ENCODE measurements around the gene YIPF2. TPM values are rescaled to one million over a fixed set of nuclear protein-coding genes. Genes with fewer than 3 reads are reported as not detected.
"Not testable (repeated sequence)": the region's sequence is repeated elsewhere in the genome, so short reads cannot be mapped to it uniquely, and the experiment has no call there.

The YIPF2 gene
- total RNA-seq, 2 experiments from 2014 or later, result 25.6 to 28.4 TPM

GRCh38 chr19:10882108-10882457 is 46.4 kb downstream of the YIPF2 start:
- CTCF ChIA-PET, result interaction anchor here (0.6 to 1.3 kb wide), 3 partner anchors 11 to 166 kb away, joined by 3 to 4 read pairs (median 3); partner anchors contain the start of gene CARM1
- no peaks in the 10 kb centered on the region for H3K27me3 Mint-ChIP-seq
- H3K9me3 Mint-ChIP-seq, result no peaks in the 10 kb centered on the region
- peaks cover 6% of the 10 kb centered on the region for H3K36me3 Mint-ChIP-seq
- no peak overlapping the region for H3K4me3 Mint-ChIP-seq
- DNase-seq, result no peak
- POLR2A ChIA-PET, result no interaction called here
- no peak overlapping the region for H3K27ac Mint-ChIP-seq
- intact Hi-C loops (cut with micrococcal nuclease), result no loop called here
- peaks cover 20% of the 10 kb centered on the region for H3K4me1 Mint-ChIP-seq (ENCODE audit: low read depth)

- no peaks in the 10 kb centered on the region for H3K27me3 Mint-ChIP-seq
- intact Hi-C loops (cut with micrococcal nuclease), result no loop called here
- no peak overlapping the region for H3K4me3 Mint-ChIP-seq
- H3K4me1 Mint-ChIP-seq (ENCODE audit: low read depth), result peaks cover 25% of the 10 kb centered on the region
- POLR2A ChIA-PET, result no interaction called here
- DNase-seq, result no peak
- peaks cover 6% of the 10 kb centered on the region for H3K36me3 Mint-ChIP-seq
- CTCF ChIA-PET, result interaction anchor here (0.6 to 1.3 kb wide), 6 partner anchors 10 to 166 kb away, joined by 3 to 4 read pairs (median 3); partner anchors contain the start of gene CARM1
- H3K27ac Mint-ChIP-seq, result no peak overlapping the region
- no peaks in the 10 kb centered on the region for H3K9me3 Mint-ChIP-seq
These were observed 46.9 kb downstream of the YIPF2 start for GRCh38 chr19:10881403-10882107.

GRCh38 chr19:10878253-10878652 is 50.2 kb downstream of the YIPF2 start:
- peaks cover 9% of the 10 kb centered on the region for H3K36me3 Mint-ChIP-seq
- DNase-seq, result no peak
- CTCF ChIA-PET, result interaction anchor here (1.3 to 2.7 kb wide), 3 partner anchors 14 to 58 kb away, joined by 3 to 16 read pairs (median 4); no protein-coding TSS in a partner anchor
- H3K27ac Mint-ChIP-seq, result peak overlapping the region; percentile 81
- peaks cover 30% of the 10 kb centered on the region for H3K4me1 Mint-ChIP-seq (ENCODE audit: low read depth)
- H3K27me3 Mint-ChIP-seq, result no peaks in the 10 kb centered on the region
- no peak overlapping the region for H3K4me3 Mint-ChIP-seq
- POLR2A ChIA-PET, result no interaction called here
- H3K9me3 Mint-ChIP-seq, result no peaks in the 10 kb centered on the region
- intact Hi-C loops (cut with micrococcal nuclease), result loop anchor here (2.0 kb wide), 1 partner anchor 51 kb away; the partner anchor contains the start of genes TIMM29 and YIPF2

- peak overlapping the region; percentile 81 for H3K27ac Mint-ChIP-seq
- intact Hi-C loops (cut with micrococcal nuclease), result loop anchor here (2.0 kb wide), 1 partner anchor 51 kb away; the partner anchor contains the start of genes TIMM29 and YIPF2
- H3K36me3 Mint-ChIP-seq, POLR2A ChIA-PET, H3K4me3 Mint-ChIP-seq, H3K9me3 Mint-ChIP-seq, H3K27me3 Mint-ChIP-seq, DNase-seq: not testable (repeated sequence)
- H3K4me1 Mint-ChIP-seq (ENCODE audit: low read depth), result peaks cover 36% of the 10 kb centered on the region
- CTCF ChIA-PET, result interaction anchor here (1.3 to 2.7 kb wide), 3 partner anchors 13 to 59 kb away, joined by 3 to 16 read pairs (median 4); no protein-coding TSS in a partner anchor
These were observed 50.8 kb downstream of the YIPF2 start for GRCh38 chr19:10877608-10878007.

- intact Hi-C loops (cut with micrococcal nuclease), result no loop called here
- POLR2A ChIA-PET, result no interaction called here
- Mint-ChIP-seq H3K36me3 (peaks cover 9% of the 10 kb centered on the region), H3K4me3 (no peak overlapping the region), H3K9me3 (no peaks in the 10 kb centered on the region), H3K4me1 (ENCODE audit: low read depth) (peaks cover 38% of the 10 kb centered on the region), H3K27ac (peak overlapping the region; percentile 52), H3K27me3 (no peaks in the 10 kb centered on the region)
- DNase-seq, result peak; percentile 40
- CTCF ChIA-PET, result interaction anchor here (1.7 to 2.7 kb wide), 2 partner anchors 13 to 16 kb away, joined by 3 to 16 read pairs; no protein-coding TSS in a partner anchor
These were observed 51.8 kb downstream of the YIPF2 start for GRCh38 chr19:10876459-10877240.

GRCh38 chr19:10874024-10874423 is 54.4 kb downstream of the YIPF2 start:
- no peak for DNase-seq
- Mint-ChIP-seq H3K27me3 (no peaks in the 10 kb centered on the region), H3K27ac (no peak overlapping the region), H3K4me1 (ENCODE audit: low read depth) (peaks cover 39% of the 10 kb centered on the region), H3K4me3 (no peak overlapping the region), H3K9me3 (no peaks in the 10 kb centered on the region), H3K36me3 (peaks cover 4% of the 10 kb centered on the region)
- ChIA-PET POLR2A (no interaction called here), CTCF (interaction anchor here (2.0 kb wide), 1 partner anchor 10 kb away, joined by 10 read pairs; no protein-coding TSS in a partner anchor)
- intact Hi-C loops (cut with micrococcal nuclease), result loop anchor here (5.0 kb wide), 1 partner anchor 77 kb away; no protein-coding TSS in a partner anchor

GRCh38 chr19:10872546-10873107 is 55.8 kb downstream of the YIPF2 start:
- ChIA-PET CTCF (interaction anchor here (0.9 to 4.1 kb wide), 10 partner anchors 8 to 217 kb away, joined by 3 to 30 read pairs (median 4); partner anchors contain the start of genes DNM2 and LDLR), POLR2A (interaction anchor here (1.1 kb wide), 2 partner anchors 171 to 217 kb away, joined by 3 to 4 read pairs; partner anchors contain the start of gene LDLR)
- H3K4me3 Mint-ChIP-seq, result peak overlapping the region; percentile 79
- intact Hi-C loops (cut with micrococcal nuclease), result loop anchor here (5.0 kb wide), 1 partner anchor 75 kb away; no protein-coding TSS in a partner anchor
- DNase-seq, result peak; percentile 50
- peak overlapping the region; percentile 55 for H3K27ac Mint-ChIP-seq
- no peaks in the 10 kb centered on the region for H3K9me3 Mint-ChIP-seq
- H3K36me3 Mint-ChIP-seq, result peaks cover 3% of the 10 kb centered on the region
- no peaks in the 10 kb centered on the region for H3K27me3 Mint-ChIP-seq
- H3K4me1 Mint-ChIP-seq (ENCODE audit: low read depth), result peaks cover 33% of the 10 kb centered on the region

Other genes starting within 250 kb of the YIPF2 start
- 10 to 100 TPM; 43.1 to 47.4 TPM for gene QTRT1, start 227.2 kb downstream of the YIPF2 start, total RNA-seq
- gene DNM2, start 210.6 kb downstream of the YIPF2 start, total RNA-seq, result 100 to 1,000 TPM; 171 to 173 TPM
- gene TMED1, start 92.4 kb downstream of the YIPF2 start, total RNA-seq, result 10 to 100 TPM; 18.8 to 19.1 TPM
- gene C19orf38, start 80.2 kb downstream of the YIPF2 start, total RNA-seq, result 1 to 10 TPM; 1.4 to 1.7 TPM
- 10 to 100 TPM; 75.0 to 78.3 TPM for gene CARM1, start 57.1 kb downstream of the YIPF2 start, total RNA-seq
- gene TIMM29, start 172 bp upstream of the YIPF2 start, total RNA-seq, result 10 to 100 TPM; 15.6 to 16.4 TPM
- gene SMARCA4, start 32.4 kb upstream of the YIPF2 start, total RNA-seq, result 100 to 1,000 TPM in 1 of 2 experiments, 10 to 100 TPM in 1; 97.8 to 101 TPM
- 10 to 100 TPM; 71.3 to 81.6 TPM for gene LDLR, start 160.8 kb upstream of the YIPF2 start, total RNA-seq
- 10 to 100 TPM; 64.1 to 70.3 TPM for gene SPC24, start 227.1 kb upstream of the YIPF2 start, total RNA-seq